ENCODE measurements around the gene AKIRIN1. TPM values are rescaled to one million over a fixed set of nuclear protein-coding genes. Genes with fewer than 3 reads are reported as not detected.

Gene AKIRIN1
- total and polyA plus RNA-seq, 2 donors (not counting 1 experiment from before 2014, with no cell fraction given) = 41.0 to 66.7 TPM

- Histone ChIP-seq H3K27ac (ENCODE audit: insufficient read depth, low read length) (no peak overlapping the region), H3K9me3 (ENCODE audit: control insufficient read depth, insufficient read depth, low read depth, low read length) (no peaks in the 10 kb centered on the region), H2AFZ (ENCODE audit: low read length) (no peak overlapping the region), H3K9ac (ENCODE audit: insufficient read depth, low read length) (no peak overlapping the region), H3K27me3 (ENCODE audit: control insufficient read depth, insufficient read depth, low read length) (no peaks in the 10 kb centered on the region), H3K4me1 (ENCODE audit: control insufficient read depth, extremely low read depth, insufficient read depth, low read length) (peaks cover 2% of the 10 kb centered on the region), H3K4me2 (ENCODE audit: extremely low read depth, insufficient read depth, low read length) (no peak overlapping the region), H4K20me1 (ENCODE audit: control insufficient read depth, extremely low read depth, insufficient read depth, low read length) (no peaks in the 10 kb centered on the region), H3K36me3 (ENCODE audit: control insufficient read depth, insufficient read depth, low read length) (no peaks in the 10 kb centered on the region), H3K79me2 (ENCODE audit: control insufficient read depth, insufficient read depth, low read length) (no peaks in the 10 kb centered on the region), H3K4me3 (replicated peaks in 1 of 4; ENCODE audit: control extremely low read depth in 1 of 4, insufficient read depth in 1 of 4, low read depth in 3 of 4, low read length in 4 of 4) (no peak overlapping the region)
- TF ChIP-seq CTCF (conservative IDR thresholded peaks at IDR 0.05 in 1 of 2, IDR thresholded peaks at IDR 0.05 in 1 of 2; ENCODE audit: low read depth in 1 of 2, low read length in 2 of 2) (no peak), EZH2 (IDR thresholded peaks at IDR 0.05; ENCODE audit: low read length, missing control alignments) (no peak)
- no peak for DNase-seq (ENCODE audit: low read depth in 2 of 2)
These were observed 48.2 kb upstream of the AKIRIN1 start for GRCh38 chr1:38942664-38943428.

- Histone ChIP-seq H3K36me3 (ENCODE audit: control insufficient read depth, insufficient read depth, low read length) (no peaks in the 10 kb centered on the region), H2AFZ (ENCODE audit: low read length) (no peak overlapping the region), H3K4me1 (ENCODE audit: control insufficient read depth, extremely low read depth, insufficient read depth, low read length) (peaks cover 2% of the 10 kb centered on the region), H3K27ac (ENCODE audit: insufficient read depth, low read length) (no peak overlapping the region), H3K4me2 (ENCODE audit: extremely low read depth, insufficient read depth, low read length) (no peak overlapping the region), H3K79me2 (ENCODE audit: control insufficient read depth, insufficient read depth, low read length) (no peaks in the 10 kb centered on the region), H3K9me3 (ENCODE audit: control insufficient read depth, insufficient read depth, low read depth, low read length) (no peaks in the 10 kb centered on the region), H3K9ac (ENCODE audit: insufficient read depth, low read length) (no peak overlapping the region), H4K20me1 (ENCODE audit: control insufficient read depth, extremely low read depth, insufficient read depth, low read length) (no peaks in the 10 kb centered on the region), H3K4me3 (replicated peaks in 1 of 4; ENCODE audit: control extremely low read depth in 1 of 4, insufficient read depth in 1 of 4, low read depth in 3 of 4, low read length in 4 of 4) (no peak overlapping the region), H3K27me3 (ENCODE audit: control insufficient read depth, insufficient read depth, low read length) (no peaks in the 10 kb centered on the region)
- no peak for DNase-seq (ENCODE audit: low read depth in 2 of 2)
- TF ChIP-seq CTCF (conservative IDR thresholded peaks at IDR 0.05 in 1 of 2, IDR thresholded peaks at IDR 0.05 in 1 of 2; ENCODE audit: low read depth in 1 of 2, low read length in 2 of 2) (no peak), EZH2 (IDR thresholded peaks at IDR 0.05; ENCODE audit: low read length, missing control alignments) (no peak)
These were observed 46.5 kb upstream of the AKIRIN1 start for GRCh38 chr1:38944547-38944946.

GRCh38 chr1:38950553-38950952 is 40.5 kb upstream of the AKIRIN1 start:
- no peaks in the 10 kb centered on the region for H4K20me1 ChIP-seq (ENCODE audit: control insufficient read depth, extremely low read depth, insufficient read depth, low read length)
- H3K27me3 ChIP-seq (ENCODE audit: control insufficient read depth, insufficient read depth, low read length) = no peaks in the 10 kb centered on the region
- DNase-seq (ENCODE audit: low read depth in 2 of 2) = no peak
- no peak overlapping the region for H2AFZ ChIP-seq (ENCODE audit: low read length)
- no peak overlapping the region for H3K9ac ChIP-seq (ENCODE audit: insufficient read depth, low read length)
- no peaks in the 10 kb centered on the region for H3K36me3 ChIP-seq (ENCODE audit: control insufficient read depth, insufficient read depth, low read length)
- H3K4me1 ChIP-seq (ENCODE audit: control insufficient read depth, extremely low read depth, insufficient read depth, low read length) = no peaks in the 10 kb centered on the region
- no peak overlapping the region for H3K4me2 ChIP-seq (ENCODE audit: extremely low read depth, insufficient read depth, low read length)
- H3K79me2 ChIP-seq (ENCODE audit: control insufficient read depth, insufficient read depth, low read length) = no peaks in the 10 kb centered on the region
- H3K4me3 ChIP-seq (replicated peaks in 1 of 4; ENCODE audit: control extremely low read depth in 1 of 4, insufficient read depth in 1 of 4, low read depth in 3 of 4, low read length in 4 of 4) = no peak overlapping the region
- TF ChIP-seq EZH2 (IDR thresholded peaks at IDR 0.05; ENCODE audit: low read length, missing control alignments) = no peak
- no peak overlapping the region for H3K27ac ChIP-seq (ENCODE audit: insufficient read depth, low read length)
- H3K9me3 ChIP-seq (ENCODE audit: control insufficient read depth, insufficient read depth, low read depth, low read length) = no peaks in the 10 kb centered on the region

Measured in fibroblast of lung (primary cell).